ENCODE measurements around the gene PRM1. TPM values are rescaled to one million over a fixed set of nuclear protein-coding genes. Genes with fewer than 3 reads are reported as not detected.

The PRM1 gene
- total and polyA plus RNA-seq, 2 of the 4 experiments (the other 2 are of a cell fraction): not detected

- H2AK5ac ChIP-seq (ENCODE audit: low read depth, low read length): no peak overlapping the region
- no peak overlapping the region for H3K18ac ChIP-seq (ENCODE audit: low read depth, low read length)
- H3K27me3 ChIP-seq (ENCODE audit: control insufficient read depth, insufficient read depth, low read length): peaks cover 4% of the 10 kb centered on the region
- H3K36me3 ChIP-seq (ENCODE audit: control insufficient read depth, insufficient read depth, low read length): no peaks in the 10 kb centered on the region
- in situ Hi-C loops (cut with MboI; ENCODE audit: low sequenced_read_pairs): no loop called here
- H3K9me3 ChIP-seq (ENCODE audit: control insufficient read depth, insufficient read depth, low read length): no peaks in the 10 kb centered on the region
- no peak overlapping the region for H3K23ac ChIP-seq (ENCODE audit: low read depth, low read length)
- no peak overlapping the region for H2AFZ ChIP-seq (replicated peaks; ENCODE audit: low read length, poor library complexity)
- H4K20me1 ChIP-seq (ENCODE audit: insufficient read depth, low read length): no peaks in the 10 kb centered on the region
- dilution Hi-C loops (cut with HindIII; ENCODE audit: low sequenced_read_pairs, unreplicated experiment): no loop called here
- no peak for DNase-seq
- ATAC-seq (ENCODE audit: low read depth): no peak
- no peak overlapping the region for H2BK20ac ChIP-seq (ENCODE audit: low read depth, low read length)
- H3K4me1 ChIP-seq (ENCODE audit: control insufficient read depth, insufficient read depth, low read length): peaks cover 7% of the 10 kb centered on the region; the same call in 1 of the 2 replicates
- H3K56ac ChIP-seq (ENCODE audit: extremely low read depth, insufficient read depth, low read length): no peak overlapping the region
- POLR2A ChIA-PET (ENCODE audit: unreplicated experiment): no interaction called here
- H3K4me2 ChIP-seq (ENCODE audit: low read depth, low read length): no peak overlapping the region
- BruUV-seq (replicated peaks): no TSS peak
- H4K91ac ChIP-seq (ENCODE audit: insufficient read depth, low read depth, low read length): no peak overlapping the region
- H2BK120ac ChIP-seq (ENCODE audit: low read depth, low read length): no peak overlapping the region
- no peak overlapping the region for H3K14ac ChIP-seq (replicated peaks; ENCODE audit: low read depth, low read length)
- H2AK9ac ChIP-seq (replicated peaks; ENCODE audit: low read depth, low read length, poor library complexity): no peak overlapping the region
- no peak overlapping the region for H2BK15ac ChIP-seq (ENCODE audit: low read depth, low read length)
- H3K79me1 ChIP-seq (ENCODE audit: low read depth in 1 of 2, low read length in 2 of 2): no peaks in the 10 kb centered on the region
- H4K8ac ChIP-seq (ENCODE audit: low read depth in 2 of 2, low read length in 2 of 2): no peak overlapping the region
- no peaks in the 10 kb centered on the region for H3K9me1 ChIP-seq (ENCODE audit: insufficient read depth, low read length)
- WGBS, 2 experiments (ENCODE audit: extremely low coverage in 2 of 2, insufficient read length in 1 of 2): no CpG with 5 or more reads among the region's 10 CpGs
- no peak overlapping the region for H3K4ac ChIP-seq (ENCODE audit: low read depth, low read length)
- no peak overlapping the region for H3K27ac ChIP-seq (ENCODE audit: insufficient read depth, low read length)
- H3K4me3 ChIP-seq (ENCODE audit: insufficient read depth, low read depth, low read length): no peak overlapping the region
- no peak overlapping the region for H4K5ac ChIP-seq (ENCODE audit: low read depth, low read length)
- H2BK5ac ChIP-seq (ENCODE audit: low read depth, low read length, poor library complexity, severe bottlenecking): no peak overlapping the region
- no peak overlapping the region for H3K9ac ChIP-seq (ENCODE audit: low read depth, low read length)
- CTCF ChIA-PET: no interaction called here
- no peak for TF ChIP-seq CHD1 (IDR thresholded peaks at IDR 0.05; ENCODE audit: low read depth, low read length)
- no peak for TF ChIP-seq RAD21 (IDR thresholded peaks at IDR 0.05; ENCODE audit: low read length)
- TF ChIP-seq RCOR1 (IDR thresholded peaks at IDR 0.05; ENCODE audit: insufficient replicate concordance, low read length): no peak
- TF ChIP-seq MXI1 (IDR thresholded peaks at IDR 0.05; ENCODE audit: borderline replicate concordance, low read depth, low read length): no peak
- no peak for TF ChIP-seq RFX5 (IDR thresholded peaks at IDR 0.05; ENCODE audit: low read depth, low read length)
- TF ChIP-seq, protein P1, sequence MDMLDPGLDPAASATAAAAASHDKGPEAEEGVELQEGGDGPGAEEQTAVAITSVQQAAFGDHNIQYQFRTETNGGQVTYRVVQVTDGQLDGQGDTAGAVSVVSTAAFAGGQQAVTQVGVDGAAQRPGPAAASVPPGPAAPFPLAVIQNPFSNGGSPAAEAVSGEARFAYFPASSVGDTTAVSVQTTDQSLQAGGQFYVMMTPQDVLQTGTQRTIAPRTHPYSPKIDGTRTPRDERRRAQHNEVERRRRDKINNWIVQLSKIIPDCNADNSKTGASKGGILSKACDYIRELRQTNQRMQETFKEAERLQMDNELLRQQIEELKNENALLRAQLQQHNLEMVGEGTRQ (IDR thresholded peaks at IDR 0.05; ENCODE audit: low read depth, low read length): no peak
- TF ChIP-seq, protein P2, sequence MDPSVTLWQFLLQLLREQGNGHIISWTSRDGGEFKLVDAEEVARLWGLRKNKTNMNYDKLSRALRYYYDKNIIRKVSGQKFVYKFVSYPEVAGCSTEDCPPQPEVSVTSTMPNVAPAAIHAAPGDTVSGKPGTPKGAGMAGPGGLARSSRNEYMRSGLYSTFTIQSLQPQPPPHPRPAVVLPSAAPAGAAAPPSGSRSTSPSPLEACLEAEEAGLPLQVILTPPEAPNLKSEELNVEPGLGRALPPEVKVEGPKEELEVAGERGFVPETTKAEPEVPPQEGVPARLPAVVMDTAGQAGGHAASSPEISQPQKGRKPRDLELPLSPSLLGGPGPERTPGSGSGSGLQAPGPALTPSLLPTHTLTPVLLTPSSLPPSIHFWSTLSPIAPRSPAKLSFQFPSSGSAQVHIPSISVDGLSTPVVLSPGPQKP (IDR thresholded peaks at IDR 0.05; ENCODE audit: borderline replicate concordance, low read depth, low read length): no peak
- no peak for TF ChIP-seq MAFK (IDR thresholded peaks at IDR 0.05; ENCODE audit: low read depth, low read length)
- no peak for TF ChIP-seq CEBPB (IDR thresholded peaks at IDR 0.05; ENCODE audit: low read depth, low read length)
- TF ChIP-seq MAZ (IDR thresholded peaks at IDR 0.05; ENCODE audit: borderline replicate concordance, low read depth, low read length): no peak
- no peak for TF ChIP-seq SMC3 (IDR thresholded peaks at IDR 0.05; ENCODE audit: low read depth, low read length)
- no peak for TF ChIP-seq NFE2L2 (IDR thresholded peaks at IDR 0.05; ENCODE audit: low read depth, low read length)
- TF ChIP-seq POLR2A (IDR thresholded peaks at IDR 0.05; ENCODE audit: low read depth, low read length): no peak
- no peak for TF ChIP-seq CTCF (conservative IDR thresholded peaks at IDR 0.05; ENCODE audit: low read depth, low read length)
- TF ChIP-seq FOS (IDR thresholded peaks at IDR 0.05; ENCODE audit: low read depth, low read length): no peak
- TF ChIP-seq BHLHE40 (IDR thresholded peaks at IDR 0.05; ENCODE audit: low read depth, low read length): no peak
- intact Hi-C loops (cut with micrococcal nuclease): no loop called here
Measured at GRCh38 chr16:11271610-11272009, 9.5 kb downstream of the PRM1 start.
